CD14-positive monocyte (primary cell): ENCODE data around the gene ZNF771. TPM values are rescaled to one million over a fixed set of nuclear protein-coding genes. Genes with fewer than 3 reads are reported as not detected.

Source experiments
- DNase-seq, 3 donors: peaks; one replicate each; pipeline ENCODE4 v3.0.0-alpha.2; 2011 to 2022
- H2AFZ ChIP-seq: 2 replicates; pipeline ENCODE4 v1.6.0; 2012; ENCODE audit warnings: mild to moderate bottlenecking, low read depth, low read length, inconsistent platforms; ENCODE audit not compliant: insufficient read depth, poor library complexity, severe bottlenecking
- H3K27ac ChIP-seq, 2 donors: 1 replicate in 1 of 2; 2 replicates in 1 of 2; pipeline ENCODE4 v1.5.1; 2012 to 2013; ENCODE audit warnings: low read length in 2 of 2, control low read depth in 1 of 2, inconsistent platforms in 1 of 2, low read depth in 1 of 2, mild to moderate bottlenecking in 1 of 2
- H3K27me3 ChIP-seq, 2 donors: one replicate each; pipeline versions ENCODE4 v1.6.0 to v1.6.1; 2011 to 2013; ENCODE audit warnings: low read length in 2 of 2; ENCODE audit not compliant: control insufficient read depth in 2 of 2, insufficient read depth in 2 of 2
- H3K36me3 ChIP-seq, 2 donors: replicated peaks in 1 of 2; 1 replicate in 1 of 2; 2 replicates in 1 of 2; pipeline versions ENCODE4 v1.5.1 to v1.6.1; 2012 to 2013; ENCODE audit warnings: low read length in 2 of 2, control low read depth in 1 of 2, inconsistent platforms in 1 of 2, mild to moderate bottlenecking in 1 of 2; ENCODE audit not compliant: insufficient read depth in 2 of 2, control insufficient read depth in 1 of 2
- H3K4me1 ChIP-seq, 2 donors: 1 replicate in 1 of 2; 2 replicates in 1 of 2; pipeline versions ENCODE4 v1.5.1 to v1.6.1; 2012 to 2013; ENCODE audit warnings: low read length in 2 of 2, control low read depth in 1 of 2, inconsistent platforms in 1 of 2, mild to moderate bottlenecking in 1 of 2, moderate library complexity in 1 of 2; ENCODE audit not compliant: insufficient read depth in 2 of 2, control insufficient read depth in 1 of 2
- H3K4me2 ChIP-seq: replicated peaks from 2 replicates; pipeline ENCODE3; 2012; ENCODE audit warnings: low read length, moderate library complexity, mild to moderate bottlenecking; ENCODE audit not compliant: poor library complexity, severe bottlenecking; ENCODE audit errors: extremely low read depth
- H3K4me3 ChIP-seq, 3 experiments: fragments of 200-600 bp in 1 of 3; sonication (generic) in 1 of 3; replicated peaks in 1 of 3; 1 replicate in 2 of 3; 2 replicates in 1 of 3; pipeline ENCODE4 v1.5.1; 2011 to 2013; ENCODE audit warnings: low read length in 3 of 3, mild to moderate bottlenecking in 3 of 3, control low read depth in 2 of 3, low read depth in 2 of 3, inconsistent platforms in 1 of 3, moderate library complexity in 1 of 3
- H3K79me2 ChIP-seq: 2 replicates; pipeline ENCODE4 v1.6.0; 2012; ENCODE audit warnings: mild to moderate bottlenecking, control low read depth, inconsistent platforms, low read length, moderate library complexity; ENCODE audit not compliant: insufficient read depth
- H3K9ac ChIP-seq: 2 replicates; pipeline ENCODE4 v1.6.0; 2017; ENCODE audit warnings: low read length, mild to moderate bottlenecking; ENCODE audit not compliant: insufficient read depth, poor library complexity, severe bottlenecking
- H3K9me3 ChIP-seq, 2 donors: replicated peaks in 1 of 2; 1 replicate in 1 of 2; 2 replicates in 1 of 2; pipeline versions ENCODE4 v1.5.1 to v1.6.1; 2012 to 2013; ENCODE audit warnings: low read length in 2 of 2, control low read depth in 1 of 2; ENCODE audit not compliant: control insufficient read depth in 1 of 2, insufficient read depth in 1 of 2
- H4K20me1 ChIP-seq: 2 replicates; pipeline ENCODE4 v1.6.0; 2012; ENCODE audit warnings: mild to moderate bottlenecking, low read length, control low read depth, moderate library complexity; ENCODE audit not compliant: insufficient read depth
- H3K27ac Mint-ChIP-seq, 7 donors: one replicate each; pipeline ENCODE4 v1.8.0; 2020; ENCODE audit warnings: mild to moderate bottlenecking in 7 of 7, mixed read lengths in 7 of 7, moderate library complexity in 6 of 7, inconsistent platforms in 2 of 7
- H3K27me3 Mint-ChIP-seq, 3 donors: one replicate each; pipeline ENCODE4 v1.8.0; 2021 to 2022; ENCODE audit warnings: low read depth in 3 of 3, mild to moderate bottlenecking in 3 of 3, mixed read lengths in 3 of 3, moderate library complexity in 3 of 3, inconsistent platforms in 1 of 3
- H3K36me3 Mint-ChIP-seq, 2 donors: one replicate each; pipeline ENCODE4 v1.8.0; 2020; ENCODE audit warnings: mixed read lengths in 2 of 2, inconsistent platforms in 1 of 2, mild to moderate bottlenecking in 1 of 2
- H3K4me1 Mint-ChIP-seq: one replicate; pipeline ENCODE4 v1.8.0; 2020; ENCODE audit warnings: mild to moderate bottlenecking, mixed read lengths
- H3K4me3 Mint-ChIP-seq, 2 donors: one replicate each; pipeline ENCODE4 v1.8.0; 2020; ENCODE audit warnings: mild to moderate bottlenecking in 2 of 2, mixed read lengths in 2 of 2, moderate library complexity in 1 of 2
- H3K9me3 Mint-ChIP-seq, 7 donors: one replicate each; pipeline ENCODE4 v1.8.0; 2020 to 2022; ENCODE audit warnings: mixed read lengths in 7 of 7, mild to moderate bottlenecking in 6 of 7, moderate library complexity in 6 of 7, inconsistent platforms in 2 of 7
- CTCF ChIP-seq: fragments of 200-600 bp; IDR thresholded peaks from one replicate; pipeline ENCODE4 v1.8.0; 2022; ENCODE audit warnings: antibody characterized with exemption, mild to moderate bottlenecking
- WGBS: methylation state at CpG from one replicate; pipeline ENCODE4 v1.1.5; 2013; ENCODE audit warnings: missing lambda C conversion rate; ENCODE audit not compliant: insufficient coverage; 5-methylcytosine and 5-hydroxymethylcytosine counted together
- intact Hi-C, 2 donors: fragments of 100-400 bp; cut with micrococcal nuclease; formaldehyde crosslinking; loops; one replicate each; pipeline versions ENCODE4 v1.15.0 to v1.15.1; 2023
- polyA plus RNA-seq, 3 donors: library from polyadenylated mRNA; depleted of rRNA in 1 of 3; unstranded in 2 of 3; stranded (reverse) in 1 of 3; fragments of 300-500 nt in 2 of 3; fragments of >200 nt in 1 of 3; fragmentation: Illumina TruSeq in 2 of 3; gene quantifications; 1 replicate in 2 of 3; 2 replicates in 1 of 3; pipeline ENCODE4 v1.2.3, GENCODE V29; 2012 to 2021

Gene ZNF771
- polyA plus RNA-seq, 3 donors = 0.39 to 0.68 (median 0.51) TPM

- Histone ChIP-seq H3K79me2 (peaks cover 31% of the 10 kb centered on the region), H3K36me3 (peaks cover 0 to 11% of the 10 kb centered on the region in 2 donors), H3K27ac (peak overlapping the region; percentile 52 to 69), H3K4me2 (peak overlapping the region; percentile 100), H2AFZ (peak overlapping the region; percentile 80), H3K4me1 (peaks cover 20 to 26% of the 10 kb centered on the region in 2 donors), H3K9me3 (no peaks in the 10 kb centered on the region), H3K9ac (peak overlapping the region; percentile 33), H3K4me3 (peak overlapping the region in 2 of 3 experiments; percentile 64 to 86), H4K20me1 (no peaks in the 10 kb centered on the region), H3K27me3 (no peaks in the 10 kb centered on the region)
- peaks cover 0 to 2% (median 0%) of the 10 kb centered on the region in 3 donors for H3K27me3 Mint-ChIP-seq
- no peak overlapping the region for H3K4me3 Mint-ChIP-seq
- peaks cover 10 to 15% of the 10 kb centered on the region in 2 donors for H3K36me3 Mint-ChIP-seq
- no peak for DNase-seq
- no peak overlapping the region for H3K27ac Mint-ChIP-seq
- WGBS = 61% methylated on average over 10 of the region's 19 CpGs
- no peaks in the 10 kb centered on the region for H3K9me3 Mint-ChIP-seq
- peak; percentile 45 for TF ChIP-seq CTCF
- intact Hi-C loops = no loop called here
- H3K4me1 Mint-ChIP-seq = peaks cover 5% of the 10 kb centered on the region
Measured at GRCh38 chr16:30430428-30430970, 23.1 kb downstream of the ZNF771 start.

GRCh38 chr16:30434852-30435251 is 27.4 kb downstream of the ZNF771 start:
- H3K27me3 ChIP-seq = no peaks in the 10 kb centered on the region
- no peaks in the 10 kb centered on the region for H3K9me3 ChIP-seq
- peaks cover 0 to 6% (median 2%) of the 10 kb centered on the region in 3 donors for H3K27me3 Mint-ChIP-seq
- H3K36me3 Mint-ChIP-seq = no peaks in the 10 kb centered on the region
- no peak overlapping the region for H3K4me3 Mint-ChIP-seq
- TF ChIP-seq CTCF = no peak
- no peak overlapping the region for H3K27ac Mint-ChIP-seq
- no peak overlapping the region for H3K4me2 ChIP-seq
- H3K4me1 ChIP-seq = peaks cover 10 to 12% of the 10 kb centered on the region in 2 donors
- H3K4me1 Mint-ChIP-seq = peaks cover under 1% of the 10 kb centered on the region
- H3K27ac ChIP-seq = no peak overlapping the region
- intact Hi-C loops = no loop called here
- 84% methylated on average over 4 of the region's 4 CpGs for WGBS
- H3K9me3 Mint-ChIP-seq = no peaks in the 10 kb centered on the region
- H3K9ac ChIP-seq = no peak overlapping the region
- H2AFZ ChIP-seq = no peak overlapping the region
- no peak for DNase-seq
- H3K4me3 ChIP-seq = no peak overlapping the region
- H3K36me3 ChIP-seq = no peaks in the 10 kb centered on the region
- no peaks in the 10 kb centered on the region for H4K20me1 ChIP-seq
- H3K79me2 ChIP-seq = peaks cover under 1% of the 10 kb centered on the region
